HepG2 (cell line): ENCODE results near the gene TAF3. TPM values are rescaled to one million over a fixed set of nuclear protein-coding genes. Genes with fewer than 3 reads are reported as not detected.

Source experiments
- DNMT1 ChIP-seq: sonication (generic); formaldehyde crosslinking; IDR thresholded peaks from 2 replicates; pipeline ENCODE4 v1.5.1; 2020; ENCODE audit warnings: mild to moderate bottlenecking, missing genetic modification reagents
- FIP1L1 ChIP-seq: fragments of 200-400 bp; formaldehyde crosslinking; IDR thresholded peaks from 2 replicates; pipeline ENCODE4 v1.6.1; 2018; ENCODE audit warnings: low read depth, mild to moderate bottlenecking, low read length, moderate library complexity, borderline replicate concordance; ENCODE audit not compliant: insufficient read depth
- FOXA3 ChIP-seq: IDR thresholded peaks from 2 replicates; pipeline ENCODE4 v1.6.1; 2016; ENCODE audit warnings: missing genetic modification reagents, missing compliant biosample characterization
- NFE2 ChIP-seq: sonication (generic); formaldehyde crosslinking; IDR thresholded peaks from 2 replicates; pipeline ENCODE4 v1.4.0; 2020; ENCODE audit warnings: missing genetic modification reagents
- NR2F6 ChIP-seq, 2 experiments: IDR thresholded peaks; 2 replicates each; pipeline ENCODE4 v1.6.1; 2016; ENCODE audit warnings: antibody characterized with exemption in 1 of 2, mild to moderate bottlenecking in 1 of 2
- PHF21A ChIP-seq: sonication (generic); formaldehyde crosslinking; IDR thresholded peaks from 2 replicates; pipeline ENCODE4 v1.5.0; 2020; ENCODE audit warnings: mild to moderate bottlenecking, missing genetic modification reagents
- POLR2AphosphoS5 ChIP-seq: IDR thresholded peaks from 2 replicates; pipeline ENCODE4 v1.6.1; 2012; ENCODE audit warnings: low read depth, low read length
- RBAK ChIP-seq: sonication (generic); formaldehyde crosslinking; IDR thresholded peaks from 2 replicates; pipeline ENCODE4 v1.5.1; 2020; ENCODE audit warnings: mild to moderate bottlenecking, missing genetic modification reagents
- SALL1 ChIP-seq: sonication (generic); formaldehyde crosslinking; IDR thresholded peaks from 2 replicates; pipeline ENCODE4 v1.8.0; 2022; ENCODE audit warnings: mild to moderate bottlenecking, missing genetic modification reagents
- SIX4 ChIP-seq: sonication (generic); formaldehyde crosslinking; IDR thresholded peaks from 2 replicates; pipeline ENCODE4 v1.4.0; 2020; ENCODE audit warnings: missing genetic modification reagents
- STAG1 ChIP-seq: sonication (generic); formaldehyde crosslinking; IDR thresholded peaks from 2 replicates; pipeline ENCODE4 v1.4.0; 2020; ENCODE audit warnings: missing genetic modification reagents
- ZFP82 ChIP-seq: sonication (generic); formaldehyde crosslinking; IDR thresholded peaks from 2 replicates; pipeline ENCODE4 v1.5.1; 2020; ENCODE audit warnings: mild to moderate bottlenecking, missing genetic modification reagents, borderline replicate concordance
- ZNF562 ChIP-seq: sonication (generic); formaldehyde crosslinking; IDR thresholded peaks from 2 replicates; pipeline ENCODE4 v1.8.0; 2022; ENCODE audit warnings: missing genetic modification reagents, borderline replicate concordance
- ZNF605 ChIP-seq: sonication (generic); formaldehyde crosslinking; IDR thresholded peaks from 2 replicates; pipeline ENCODE4 v1.8.0; 2022; ENCODE audit warnings: mild to moderate bottlenecking, missing genetic modification reagents
- ZNF703 ChIP-seq: sonication (generic); formaldehyde crosslinking; IDR thresholded peaks from 2 replicates; pipeline ENCODE4 v1.5.1; 2020; ENCODE audit warnings: missing genetic modification reagents, mild to moderate bottlenecking, moderate library complexity, borderline replicate concordance
- ZNF878 ChIP-seq: sonication (generic); formaldehyde crosslinking; IDR thresholded peaks from 2 replicates; pipeline ENCODE4 v1.8.1; 2023; ENCODE audit warnings: mild to moderate bottlenecking, missing genetic modification reagents, moderate library complexity
- ZSCAN31 ChIP-seq: sonication (generic); formaldehyde crosslinking; IDR thresholded peaks from 2 replicates; pipeline ENCODE4 v1.5.0; 2020; ENCODE audit warnings: low read depth, mild to moderate bottlenecking, missing genetic modification reagents
- polyA plus RNA-seq, 8 experiments: library from polyadenylated mRNA; depleted of rRNA in 3 of 8; stranded (reverse) in 7 of 8; unstranded in 1 of 8; fragments of >200 nt; fragmentation: Illumina TruSeq in 4 of 8; extraction: Trizol in 4 of 8; gene quantifications; 2 replicates each; pipeline versions ENCODE4 v1.2.1 to v1.2.3, GENCODE V29; 2011 to 2016; ENCODE audit warnings: low read depth in 4 of 8, missing spikeins in 1 of 8, mixed read lengths in 1 of 8; ENCODE audit not compliant: insufficient read depth in 1 of 8
- total RNA-seq, 5 experiments: library from RNA; depleted of rRNA; stranded (reverse); fragments of >200 nt; fragmentation: Illumina TruSeq; extraction: Trizol; gene quantifications; 2 replicates each; pipeline ENCODE4 v1.2.3, GENCODE V29; 2016; ENCODE audit warnings: low read depth in 1 of 5
- TF ChIP-seq, protein P1 (sequence below): sonication (generic); formaldehyde crosslinking; IDR thresholded peaks from 2 replicates; pipeline ENCODE4 v1.5.0; 2020; ENCODE audit warnings: missing genetic modification reagents
- TF ChIP-seq, protein P2 (sequence below): sonication (generic); formaldehyde crosslinking; conservative IDR thresholded peaks from 2 replicates; pipeline ENCODE4 v1.8.0; 2022; ENCODE audit warnings: mild to moderate bottlenecking, moderate library complexity, missing genetic modification reagents
- TF ChIP-seq, protein P3 (sequence below): sonication (generic); formaldehyde crosslinking; IDR thresholded peaks from 2 replicates; pipeline ENCODE4 v1.4.0; 2020; ENCODE audit warnings: missing genetic modification reagents
- TF ChIP-seq, protein P4 (sequence below): sonication (generic); formaldehyde crosslinking; IDR thresholded peaks from 2 replicates; pipeline ENCODE4 v1.4.0; 2020; ENCODE audit warnings: missing genetic modification reagents
- TF ChIP-seq, protein P5 (sequence below): sonication (generic); formaldehyde crosslinking; IDR thresholded peaks from 2 replicates; pipeline ENCODE4 v1.4.0; 2020; ENCODE audit warnings: mild to moderate bottlenecking, missing genetic modification reagents

Gene TAF3
- total and polyA plus RNA-seq, 2 of the 13 experiments (the other 11 are each of a cell fraction or from before 2014, with no cell fraction given): 1.7 to 2.9 TPM

DNA sequence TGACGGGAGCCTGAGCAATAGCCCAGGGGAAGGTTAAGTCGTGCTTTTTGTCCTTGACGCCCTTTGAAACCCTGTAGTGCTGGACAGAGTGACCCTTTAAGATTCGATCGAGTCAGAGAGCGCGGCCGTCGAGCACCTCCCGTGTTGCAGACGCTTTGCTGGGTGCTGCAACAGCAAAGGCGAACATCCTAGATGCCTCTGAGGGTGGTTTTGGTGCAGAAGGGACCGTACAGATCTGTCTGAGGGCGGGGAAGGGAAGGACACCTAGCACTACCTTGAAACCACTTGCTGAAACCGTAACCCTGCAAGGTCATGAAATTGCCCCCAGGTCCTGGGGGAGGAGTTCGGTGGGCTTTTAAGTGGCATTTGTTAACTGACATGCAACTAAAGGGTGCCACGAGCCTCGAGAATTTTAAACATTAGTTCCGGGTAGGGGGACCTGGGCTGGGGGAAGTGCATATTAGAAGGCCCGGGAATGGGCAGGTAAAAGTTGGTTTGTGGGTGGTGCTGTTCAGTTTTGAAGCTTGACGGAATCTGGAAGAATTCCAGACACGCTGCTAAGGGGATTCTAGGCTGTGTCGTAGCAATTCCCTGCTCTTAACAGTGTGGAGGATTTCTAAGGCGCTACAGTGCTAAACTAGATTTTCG lies 29.5 kb upstream of the TAF3 start (continued):
- TF ChIP-seq, protein P1, sequence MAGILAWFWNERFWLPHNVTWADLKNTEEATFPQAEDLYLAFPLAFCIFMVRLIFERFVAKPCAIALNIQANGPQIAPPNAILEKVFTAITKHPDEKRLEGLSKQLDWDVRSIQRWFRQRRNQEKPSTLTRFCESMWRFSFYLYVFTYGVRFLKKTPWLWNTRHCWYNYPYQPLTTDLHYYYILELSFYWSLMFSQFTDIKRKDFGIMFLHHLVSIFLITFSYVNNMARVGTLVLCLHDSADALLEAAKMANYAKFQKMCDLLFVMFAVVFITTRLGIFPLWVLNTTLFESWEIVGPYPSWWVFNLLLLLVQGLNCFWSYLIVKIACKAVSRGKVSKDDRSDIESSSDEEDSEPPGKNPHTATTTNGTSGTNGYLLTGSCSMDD (CRISPR knock-in tag): no peak
- TF ChIP-seq, protein P2, sequence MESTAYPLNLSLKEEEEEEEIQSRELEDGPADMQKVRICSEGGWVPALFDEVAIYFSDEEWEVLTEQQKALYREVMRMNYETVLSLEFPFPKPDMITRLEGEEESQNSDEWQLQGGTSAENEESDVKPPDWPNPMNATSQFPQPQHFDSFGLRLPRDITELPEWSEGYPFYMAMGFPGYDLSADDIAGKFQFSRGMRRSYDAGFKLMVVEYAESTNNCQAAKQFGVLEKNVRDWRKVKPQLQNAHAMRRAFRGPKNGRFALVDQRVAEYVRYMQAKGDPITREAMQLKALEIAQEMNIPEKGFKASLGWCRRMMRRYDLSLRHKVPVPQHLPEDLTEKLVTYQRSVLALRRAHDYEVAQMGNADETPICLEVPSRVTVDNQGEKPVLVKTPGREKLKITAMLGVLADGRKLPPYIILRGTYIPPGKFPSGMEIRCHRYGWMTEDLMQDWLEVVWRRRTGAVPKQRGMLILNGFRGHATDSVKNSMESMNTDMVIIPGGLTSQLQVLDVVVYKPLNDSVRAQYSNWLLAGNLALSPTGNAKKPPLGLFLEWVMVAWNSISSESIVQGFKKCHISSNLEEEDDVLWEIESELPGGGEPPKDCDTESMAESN (CRISPR knock-in tag): no peak
- TF ChIP-seq SIX4 (CRISPR knock-in tag) (no peak), ZNF703 (CRISPR knock-in tag) (no peak), FIP1L1 (no peak), ZNF605 (CRISPR knock-in tag) (0 out of 2 replicates have a peak, but pooled peaks have one; percentile 2), NFE2 (no peak), NR2F6 (IDR thresholded peaks at IDR 0.05) (peak; percentile 9; the same call in 1 of the 2 replicates), NR2F6 (CRISPR knock-in tag; IDR thresholded peaks at IDR 0.05) (no peak), PHF21A (CRISPR knock-in tag) (no peak), ZNF878 (CRISPR knock-in tag) (no peak), STAG1 (CRISPR knock-in tag) (no peak), ZNF562 (CRISPR knock-in tag) (no peak), DNMT1 (CRISPR knock-in tag) (no peak), ZSCAN31 (CRISPR knock-in tag) (peak; percentile 38; the same call in 1 of the 2 replicates), RBAK (CRISPR knock-in tag) (no peak), ZFP82 (CRISPR knock-in tag) (no peak), SALL1 (CRISPR knock-in tag) (no peak), POLR2AphosphoS5 (no peak), FOXA3 (CRISPR knock-in tag) (no peak)
- TF ChIP-seq, protein P3, sequence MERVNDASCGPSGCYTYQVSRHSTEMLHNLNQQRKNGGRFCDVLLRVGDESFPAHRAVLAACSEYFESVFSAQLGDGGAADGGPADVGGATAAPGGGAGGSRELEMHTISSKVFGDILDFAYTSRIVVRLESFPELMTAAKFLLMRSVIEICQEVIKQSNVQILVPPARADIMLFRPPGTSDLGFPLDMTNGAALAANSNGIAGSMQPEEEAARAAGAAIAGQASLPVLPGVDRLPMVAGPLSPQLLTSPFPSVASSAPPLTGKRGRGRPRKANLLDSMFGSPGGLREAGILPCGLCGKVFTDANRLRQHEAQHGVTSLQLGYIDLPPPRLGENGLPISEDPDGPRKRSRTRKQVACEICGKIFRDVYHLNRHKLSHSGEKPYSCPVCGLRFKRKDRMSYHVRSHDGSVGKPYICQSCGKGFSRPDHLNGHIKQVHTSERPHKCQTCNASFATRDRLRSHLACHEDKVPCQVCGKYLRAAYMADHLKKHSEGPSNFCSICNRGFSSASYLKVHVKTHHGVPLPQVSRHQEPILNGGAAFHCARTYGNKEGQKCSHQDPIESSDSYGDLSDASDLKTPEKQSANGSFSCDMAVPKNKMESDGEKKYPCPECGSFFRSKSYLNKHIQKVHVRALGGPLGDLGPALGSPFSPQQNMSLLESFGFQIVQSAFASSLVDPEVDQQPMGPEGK (CRISPR knock-in tag): 0 out of 2 replicates have a peak, but pooled peaks have one; percentile 9
- TF ChIP-seq, protein P4, sequence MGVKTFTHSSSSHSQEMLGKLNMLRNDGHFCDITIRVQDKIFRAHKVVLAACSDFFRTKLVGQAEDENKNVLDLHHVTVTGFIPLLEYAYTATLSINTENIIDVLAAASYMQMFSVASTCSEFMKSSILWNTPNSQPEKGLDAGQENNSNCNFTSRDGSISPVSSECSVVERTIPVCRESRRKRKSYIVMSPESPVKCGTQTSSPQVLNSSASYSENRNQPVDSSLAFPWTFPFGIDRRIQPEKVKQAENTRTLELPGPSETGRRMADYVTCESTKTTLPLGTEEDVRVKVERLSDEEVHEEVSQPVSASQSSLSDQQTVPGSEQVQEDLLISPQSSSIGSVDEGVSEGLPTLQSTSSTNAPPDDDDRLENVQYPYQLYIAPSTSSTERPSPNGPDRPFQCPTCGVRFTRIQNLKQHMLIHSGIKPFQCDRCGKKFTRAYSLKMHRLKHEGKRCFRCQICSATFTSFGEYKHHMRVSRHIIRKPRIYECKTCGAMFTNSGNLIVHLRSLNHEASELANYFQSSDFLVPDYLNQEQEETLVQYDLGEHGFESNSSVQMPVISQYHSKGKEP (CRISPR knock-in tag): no peak
- TF ChIP-seq, protein P5, sequence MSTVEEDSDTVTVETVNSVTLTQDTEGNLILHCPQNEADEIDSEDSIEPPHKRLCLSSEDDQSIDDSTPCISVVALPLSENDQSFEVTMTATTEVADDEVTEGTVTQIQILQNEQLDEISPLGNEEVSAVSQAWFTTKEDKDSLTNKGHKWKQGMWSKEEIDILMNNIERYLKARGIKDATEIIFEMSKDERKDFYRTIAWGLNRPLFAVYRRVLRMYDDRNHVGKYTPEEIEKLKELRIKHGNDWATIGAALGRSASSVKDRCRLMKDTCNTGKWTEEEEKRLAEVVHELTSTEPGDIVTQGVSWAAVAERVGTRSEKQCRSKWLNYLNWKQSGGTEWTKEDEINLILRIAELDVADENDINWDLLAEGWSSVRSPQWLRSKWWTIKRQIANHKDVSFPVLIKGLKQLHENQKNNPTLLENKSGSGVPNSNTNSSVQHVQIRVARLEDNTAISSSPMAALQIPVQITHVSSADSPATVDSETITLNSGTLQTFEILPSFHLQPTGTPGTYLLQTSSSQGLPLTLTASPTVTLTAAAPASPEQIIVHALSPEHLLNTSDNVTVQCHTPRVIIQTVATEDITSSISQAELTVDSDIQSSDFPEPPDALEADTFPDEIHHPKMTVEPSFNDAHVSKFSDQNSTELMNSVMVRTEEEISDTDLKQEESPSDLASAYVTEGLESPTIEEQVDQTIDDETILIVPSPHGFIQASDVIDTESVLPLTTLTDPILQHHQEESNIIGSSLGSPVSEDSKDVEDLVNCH (CRISPR knock-in tag): no peak
